ENCODE data around the gene NFKBIA. TPM values are rescaled to one million over a fixed set of nuclear protein-coding genes. Genes with fewer than 3 reads are reported as not detected.

The NFKBIA gene
- polyA plus RNA-seq, 2 of the 4 experiments (the other 2 are of a cell fraction), result 65.0 to 115 TPM

GRCh38 chr14:35378425-35379233 lies 25.9 kb downstream of the NFKBIA start:
- ATAC-seq (no peak), DNase-seq (ENCODE audit: low read depth in 1 of 2, low spot score in 1 of 2) (no peak), FAIRE-seq (no peak)
- Histone ChIP-seq H3K4me3 (no peak overlapping the region), H3K27ac (peak overlapping the region; percentile 66 to 91; a peak in 4 of 6 replicates), H3K4me2 (no peak overlapping the region), H3K9me3 (no peaks in the 10 kb centered on the region), H3K4me1 (peaks cover 52% of the 10 kb centered on the region)
- 85% methylated on average over 9 of the region's 9 CpGs for WGBS (ENCODE audit: missing lambda C conversion rate)
- POLR2A ChIA-PET, result no interaction called here
- CTCF ChIA-PET, result interaction anchor here (0.7 to 2.0 kb wide), 3 partner anchors 11 to 19 kb away, joined by 3 to 5 read pairs (median 5); no protein-coding TSS in a partner anchor
- no peak for TF ChIP-seq RCOR1 (IDR thresholded peaks at IDR 0.05; ENCODE audit: low read depth, low read length)
- TF ChIP-seq FOXS1 (CRISPR knock-in tag; IDR thresholded peaks at IDR 0.05), result no peak
- no peak for TF ChIP-seq CTCF (IDR thresholded peaks at IDR 0.05)
- no peak for TF ChIP-seq KDM5A (IDR thresholded peaks at IDR 0.05)
- TF ChIP-seq HMGXB4 (CRISPR knock-in tag; IDR thresholded peaks at IDR 0.05; ENCODE audit: borderline replicate concordance), result no peak
- no peak for TF ChIP-seq FOSB (CRISPR knock-in tag; IDR thresholded peaks at IDR 0.05)
- no peak for TF ChIP-seq EHF (CRISPR knock-in tag; IDR thresholded peaks at IDR 0.05)
- TF ChIP-seq, protein P1, sequence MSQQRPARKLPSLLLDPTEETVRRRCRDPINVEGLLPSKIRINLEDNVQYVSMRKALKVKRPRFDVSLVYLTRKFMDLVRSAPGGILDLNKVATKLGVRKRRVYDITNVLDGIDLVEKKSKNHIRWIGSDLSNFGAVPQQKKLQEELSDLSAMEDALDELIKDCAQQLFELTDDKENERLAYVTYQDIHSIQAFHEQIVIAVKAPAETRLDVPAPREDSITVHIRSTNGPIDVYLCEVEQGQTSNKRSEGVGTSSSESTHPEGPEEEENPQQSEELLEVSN (IDR thresholded peaks at IDR 0.05; ENCODE audit: borderline replicate concordance, low read depth), result no peak
- TF ChIP-seq PHF8 (IDR thresholded peaks at IDR 0.05; ENCODE audit: borderline replicate concordance, low read depth), result no peak
- no peak for TF ChIP-seq GATA3 (IDR thresholded peaks at IDR 0.05; ENCODE audit: borderline replicate concordance)
- TF ChIP-seq HDAC2 (IDR thresholded peaks at IDR 0.05), result no peak
- TF ChIP-seq ATOH8 (CRISPR knock-in tag; IDR thresholded peaks at IDR 0.05; ENCODE audit: low read depth), result no peak
- TF ChIP-seq CEBPB (IDR thresholded peaks at IDR 0.05), result no peak
- no peak for TF ChIP-seq RARB (CRISPR knock-in tag; IDR thresholded peaks at IDR 0.05)
- no peak for TF ChIP-seq RNF2 (IDR thresholded peaks at IDR 0.05; ENCODE audit: borderline replicate concordance, low read depth)
- no peak for TF ChIP-seq ZSCAN20 (CRISPR knock-in tag; IDR thresholded peaks at IDR 0.05)

DNA sequence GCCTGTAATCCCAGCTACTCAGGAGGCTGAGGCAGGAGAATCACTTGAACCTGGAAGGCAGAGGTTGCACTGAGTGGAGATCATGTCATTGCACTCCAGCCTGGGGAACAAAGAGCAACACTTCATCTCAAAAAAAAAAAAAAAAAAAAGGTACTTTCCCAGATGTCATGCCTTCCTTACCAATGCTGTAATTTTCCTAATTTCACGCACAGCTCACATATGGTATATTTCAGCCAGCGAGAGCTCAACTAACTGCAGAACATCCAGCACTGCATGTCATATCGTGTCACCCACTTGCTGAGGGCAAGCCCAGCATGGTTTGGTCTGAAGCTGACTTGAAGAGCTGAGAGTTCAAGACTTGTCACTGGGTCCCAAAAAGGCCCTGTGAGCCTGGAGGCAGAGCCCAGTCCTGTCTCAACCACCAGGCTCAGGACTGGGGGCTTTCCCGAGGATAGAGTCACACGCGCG lies 29.0 kb downstream of the NFKBIA start:
- DNase-seq (ENCODE audit: low read depth in 1 of 2, low spot score in 1 of 2) (peak in 1 of 2 experiments; percentile 48), FAIRE-seq (no peak), ATAC-seq (peak; percentile 15 to 17; a peak in 3 of 6 replicates)
- ChIA-PET CTCF (interaction anchor here (0.8 to 2.6 kb wide), 4 partner anchors 14 to 160 kb away, joined by 3 to 7 read pairs (median 6); partner anchors contain the start of gene NFKBIA), POLR2A (interaction anchor here (0.6 to 3.6 kb wide), 4 partner anchors 9 to 28 kb away, joined by 3 to 49 read pairs (median 8); partner anchors contain the start of gene NFKBIA)
- Histone ChIP-seq H3K4me2 (no peak overlapping the region), H3K27ac (peak overlapping the region; percentile 88 to 91), H3K9me3 (peaks cover 11% of the 10 kb centered on the region; the same call in 2 of the 3 replicates), H3K4me1 (peaks cover 39% of the 10 kb centered on the region), H3K4me3 (no peak overlapping the region)
- 80% methylated on average over 7 of the region's 7 CpGs for WGBS (ENCODE audit: missing lambda C conversion rate)
- TF ChIP-seq EHF (CRISPR knock-in tag; IDR thresholded peaks at IDR 0.05), result no peak

Data from A549 (cell line).